CD4-positive, alpha-beta T cell treated with Interleukin-2 at 100 ng/mL for 4 hours (primary cell): ENCODE results near the gene CDC42BPG.

Experiments
- DNase-seq: peaks from one replicate; pipeline ENCODE4 v3.0.0-alpha.2; 2020; ENCODE audit warnings: low spot score

Gene CDC42BPG

GRCh38 chr11:64878494-64879243 lies 34.2 kb upstream of the CDC42BPG start, which contains the start of gene EHD1:
Gene EHD1 (minus strand): TSS chr11:64878621. CDS start chr11:64878464, 157 bp downstream.
- DNase-seq = peak; percentile 99

- DNase-seq = peak; percentile 53
Observed at GRCh38 chr11:64878223-64878493, 33.7 kb upstream of the CDC42BPG start.

- DNase-seq = no peak
Observed at GRCh38 chr11:64877390-64878222, 33.2 kb upstream of the CDC42BPG start.

GRCh38 chr11:64876835-64877341 lies 32.4 kb upstream of the CDC42BPG start:
- DNase-seq = no peak

- DNase-seq = no peak
Observed at GRCh38 chr11:64876229-64876750, 31.8 kb upstream of the CDC42BPG start.

- no peak for DNase-seq
Observed at GRCh38 chr11:64875369-64876228, 31.1 kb upstream of the CDC42BPG start.

- peak; percentile 51 for DNase-seq
Observed at GRCh38 chr11:64874308-64875240, 30.1 kb upstream of the CDC42BPG start.

- no peak for DNase-seq
Observed at GRCh38 chr11:64872790-64873488, 28.5 kb upstream of the CDC42BPG start.

- no peak for DNase-seq
Observed at GRCh38 chr11:64871492-64871891, 27.0 kb upstream of the CDC42BPG start.

GRCh38 chr11:64870893-64871466 lies 26.5 kb upstream of the CDC42BPG start:
- no peak for DNase-seq

- DNase-seq = no peak
Observed at GRCh38 chr11:64870176-64870892, 25.9 kb upstream of the CDC42BPG start.

GRCh38 chr11:64869571-64870175 lies 25.2 kb upstream of the CDC42BPG start:
- no peak for DNase-seq

GRCh38 chr11:64868904-64869570 lies 24.6 kb upstream of the CDC42BPG start:
- no peak for DNase-seq

- no peak for DNase-seq
Observed at GRCh38 chr11:64867748-64868462, 23.5 kb upstream of the CDC42BPG start.

GRCh38 chr11:64866173-64866491 lies 21.7 kb upstream of the CDC42BPG start:
- DNase-seq = no peak

GRCh38 chr11:64865286-64866172 lies 21.1 kb upstream of the CDC42BPG start:
- DNase-seq = peak; percentile 67
